ENCODE measurements around the gene NANOS2. TPM values are rescaled to one million over a fixed set of nuclear protein-coding genes. Genes with fewer than 3 reads are reported as not detected.

The NANOS2 gene
- total and polyA plus RNA-seq, 2 of the 13 experiments (the other 11 are each of a cell fraction or from before 2014, with no cell fraction given), result not detected

GRCh38 chr19:45878043-45878794, 36.4 kb downstream of the NANOS2 start:
- FAIRE-seq, result peak; percentile 36
- H3K4me2 ChIP-seq (ENCODE audit: low read depth, low read length), result peak overlapping the region; percentile 90
- TF ChIP-seq ERF (CRISPR knock-in tag; IDR thresholded peaks at IDR 0.05) (0 out of 2 replicates have a peak, but pooled peaks have one; percentile 32), ZHX2 (IDR thresholded peaks at IDR 0.05; ENCODE audit: low read depth) (peak; percentile 15; the same call in 1 of the 2 replicates), ZHX2 (CRISPR knock-in tag; IDR thresholded peaks at IDR 0.05; ENCODE audit: borderline replicate concordance) (no peak), ZBTB44 (CRISPR knock-in tag; IDR thresholded peaks at IDR 0.05) (no peak), JUN (CRISPR knock-in tag; IDR thresholded peaks at IDR 0.05) (no peak), FOXK2 (IDR thresholded peaks at IDR 0.05) (peak; percentile 70), RBM39 (IDR thresholded peaks at IDR 0.05; ENCODE audit: low read depth, low read length, poor library complexity, severe bottlenecking) (peak; percentile 53), SOX6 (IDR thresholded peaks at IDR 0.05) (no peak), SOX6 (CRISPR knock-in tag; IDR thresholded peaks at IDR 0.05) (0 out of 2 replicates have a peak, but pooled peaks have one; percentile 34), ZNF776 (CRISPR knock-in tag; IDR thresholded peaks at IDR 0.05) (0 out of 2 replicates have a peak, but pooled peaks have one; percentile 15), ZC3H4 (CRISPR knock-in tag; IDR thresholded peaks at IDR 0.05; ENCODE audit: borderline replicate concordance) (peak; percentile 32; the same call in 1 of the 2 replicates), TBL1XR1 (IDR thresholded peaks at IDR 0.05; ENCODE audit: borderline replicate concordance, low read length, partially characterized antibody) (peak; percentile 32), NR2C2 (CRISPR knock-in tag; IDR thresholded peaks at IDR 0.05; ENCODE audit: borderline replicate concordance) (0 out of 2 replicates have a peak, but pooled peaks have one; percentile 29), RARA (CRISPR knock-in tag; IDR thresholded peaks at IDR 0.05) (peak; percentile 70), CBX5 (CRISPR knock-in tag; IDR thresholded peaks at IDR 0.05; ENCODE audit: borderline replicate concordance) (peak; percentile 64; the same call in 1 of the 2 replicates)

More at GRCh38 chr19:45878043-45878794, 36.4 kb downstream of the NANOS2 start:
- Histone ChIP-seq H3K36me3 (replicated peaks in 1 of 2; ENCODE audit: control insufficient read depth in 1 of 2, insufficient read depth in 2 of 2, low read length in 2 of 2) (no peaks in the 10 kb centered on the region; a peak in 2 of 5 replicates), H3K4me3 (replicated peaks in 1 of 3; ENCODE audit: insufficient read depth in 1 of 3, low read depth in 2 of 3, low read length in 3 of 3) (peak overlapping the region; percentile 8 to 69 (median 26); a peak in 5 of 6 replicates), H3K9ac (ENCODE audit: insufficient read depth, low read depth, low read length) (peak overlapping the region; percentile 48), H3K79me2 (ENCODE audit: insufficient read depth, low read length) (peaks cover 7% of the 10 kb centered on the region), H3K27ac (ENCODE audit: extremely low read length, insufficient read depth, low read length) (peak overlapping the region; percentile 94), H3K9me3 (ENCODE audit: low read length) (no peaks in the 10 kb centered on the region), H3K4me1 (ENCODE audit: insufficient read depth, low read length) (peaks cover 91% of the 10 kb centered on the region), H4K20me1 (ENCODE audit: insufficient read depth, low read length) (no peaks in the 10 kb centered on the region), H3K27me3 (ENCODE audit: control insufficient read depth in 1 of 2, insufficient read depth in 2 of 2, low read length in 2 of 2) (no peaks in the 10 kb centered on the region), H2AFZ (ENCODE audit: low read length) (no peak overlapping the region)
- no TSS peak for BruUV-seq (replicated peaks)
- ATAC-seq (peak; percentile 14), DNase-seq (ENCODE audit: low spot score) (peak; percentile 66)
- 8% methylated on average over 8 of the region's 11 CpGs for WGBS (ENCODE audit: low lambda C conversion rate)
- CTCF ChIA-PET (ENCODE audit: low intra/inter-chr PET ratio, low total read pairs), result no interaction called here
- POLR2A ChIA-PET, result interaction anchor here (2.8 to 10.3 kb wide), 2 partner anchors 10 to 14 kb away, joined by 35 to 388 read pairs; partner anchors contain the start of genes FOXA3 and SYMPK
- in situ Hi-C loops (cut with HindIII; ENCODE audit: extremely low pct_ligation_motif_present, low pct_unique_long_range_greater_than_20kb) (no loop called here), intact Hi-C loops (cut with micrococcal nuclease; ENCODE audit: unreplicated experiment) (no loop called here)

All from HepG2 (cell line).